Activated naive CD4-positive, alpha-beta T cell treated with anti-CD3 and anti-CD28 coated beads for 36 hours (primary cell): ENCODE results near the gene ZNF229. TPM values are rescaled to one million over a fixed set of nuclear protein-coding genes. Genes with fewer than 3 reads are reported as not detected.
"Not testable (repeated sequence)": the region's sequence is repeated elsewhere in the genome, so short reads cannot be mapped to it uniquely, and the experiment has no call there.

ENCODE experiments used
- CTCF ChIA-PET: fragments of 350-600 bp; sonication (Branson Sonifier 250); formaldehyde crosslinking; loops from one replicate; lab custom pipeline; 2021; ENCODE audit warnings: antibody characterized with exemption; lab: Charles Lee
- DNase-seq: peaks from one replicate; pipeline ENCODE4 v3.0.0-alpha.2; 2020
- H3K27ac Mint-ChIP-seq: one replicate; pipeline ENCODE4 v1.8.0; 2021; ENCODE audit warnings: mild to moderate bottlenecking, mixed read lengths
- H3K27me3 Mint-ChIP-seq: one replicate; pipeline ENCODE4 v1.8.0; 2021; ENCODE audit warnings: low read depth, mixed read lengths
- H3K36me3 Mint-ChIP-seq: one replicate; pipeline ENCODE4 v1.8.0; 2021; ENCODE audit warnings: low read depth, mixed read lengths
- H3K4me1 Mint-ChIP-seq: one replicate; pipeline ENCODE4 v1.8.0; 2021; ENCODE audit warnings: low read depth, mixed read lengths
- H3K4me3 Mint-ChIP-seq: one replicate; pipeline ENCODE4 v1.8.0; 2021; ENCODE audit warnings: mild to moderate bottlenecking, moderate library complexity, mixed read lengths
- H3K9me3 Mint-ChIP-seq: one replicate; pipeline ENCODE4 v1.8.0; 2021; ENCODE audit warnings: mixed read lengths
- intact Hi-C: fragments of 100-400 bp; cut with micrococcal nuclease; formaldehyde crosslinking; loops from one replicate; pipeline ENCODE4 v1.15.1; 2023
- total RNA-seq, 2 experiments: library from RNA; stranded (reverse); gene quantifications; one replicate each; pipeline ENCODE4 v1.2.3, GENCODE V29; 2021

Gene ZNF229
- total RNA-seq, 2 experiments from 2014 or later, result 0.57 to 0.79 TPM

GRCh38 chr19:44415553-44415952 is 32.7 kb downstream of the ZNF229 start:
- H3K27ac Mint-ChIP-seq, CTCF ChIA-PET, intact Hi-C loops, H3K36me3 Mint-ChIP-seq, H3K4me3 Mint-ChIP-seq, H3K4me1 Mint-ChIP-seq, H3K27me3 Mint-ChIP-seq, DNase-seq: not testable (repeated sequence)
- H3K9me3 Mint-ChIP-seq, result peaks cover 35% of the 10 kb centered on the region

- CTCF ChIA-PET, result interaction anchor here (0.6 kb wide), 1 partner anchor 373 kb away, joined by 3 read pairs; no protein-coding TSS in a partner anchor
- peaks cover 9% of the 10 kb centered on the region for H3K4me1 Mint-ChIP-seq
- peaks cover 23% of the 10 kb centered on the region for H3K36me3 Mint-ChIP-seq
- peaks cover 37% of the 10 kb centered on the region for H3K9me3 Mint-ChIP-seq
- DNase-seq, result peak; percentile 86
- no peak within 1 kb of the TSS for H3K27ac Mint-ChIP-seq
- peak within 1 kb of the TSS; percentile 83 for H3K4me3 Mint-ChIP-seq
- H3K27me3 Mint-ChIP-seq, result peaks cover 2% of the 10 kb centered on the region
- intact Hi-C loops, result loop anchor here (1.0 kb wide), 2 partner anchors 47 to 99 kb away; partner anchors contain the start of genes ZNF180 and ZNF229
Observed at GRCh38 chr19:44401139-44402115, 46.8 kb downstream of the ZNF229 start, which contains the start of gene ZNF285. ZNF285 (minus strand) TSS chr19:44401608; CDS start chr19:44397213, 4,395 bp downstream.

DNA sequence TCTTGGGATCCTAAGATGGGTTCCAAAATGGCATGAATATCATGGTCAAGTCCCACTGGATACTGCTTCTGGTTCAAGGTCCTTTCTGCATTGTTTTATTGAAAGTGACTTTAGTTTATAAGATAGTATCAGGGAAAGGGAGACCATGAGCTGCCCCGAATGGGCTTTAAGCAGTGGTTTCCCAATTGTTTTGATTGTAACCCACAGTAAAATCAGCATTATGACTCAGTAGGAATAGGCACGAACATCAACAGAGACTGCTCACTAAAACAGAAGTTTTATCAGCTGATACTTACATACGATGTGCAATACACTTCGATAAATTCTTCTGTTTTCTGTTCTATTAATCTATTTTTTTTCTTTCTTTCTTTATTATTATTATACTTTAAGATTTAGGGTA is 59.0 kb downstream of the ZNF229 start:
- peaks cover 66% of the 10 kb centered on the region for H3K36me3 Mint-ChIP-seq
- H3K27ac Mint-ChIP-seq, intact Hi-C loops, H3K4me3 Mint-ChIP-seq, H3K4me1 Mint-ChIP-seq, CTCF ChIA-PET, H3K27me3 Mint-ChIP-seq, DNase-seq: not testable (repeated sequence)
- peaks cover 54% of the 10 kb centered on the region for H3K9me3 Mint-ChIP-seq

Other genes starting within 250 kb of the ZNF229 start
- 10 to 100 TPM; 17.9 to 19.4 TPM for gene ZNF227, start 235.9 kb downstream of the ZNF229 start, total RNA-seq
- gene ZNF233, start 188.6 kb downstream of the ZNF229 start, total RNA-seq, result under 1 TPM in 1 of 2 experiments, not detected in 1; 0.07 TPM
- 1 to 10 TPM; 1.5 to 1.6 TPM for gene ZNF235, start 143.4 kb downstream of the ZNF229 start, total RNA-seq
- gene ZNF112, start 91.8 kb downstream of the ZNF229 start, total RNA-seq, result under 1 TPM; 0.05 to 0.17 TPM
- under 1 TPM; 0.67 to 0.86 TPM for gene ZNF285, start 46.9 kb downstream of the ZNF229 start, total RNA-seq
- gene ZNF180, start 52.0 kb upstream of the ZNF229 start, total RNA-seq, result 1 to 10 TPM; 3.3 to 5.2 TPM
- not detected for gene CEACAM20, start 81.2 kb upstream of the ZNF229 start, total RNA-seq
- gene IGSF23, start 165.1 kb upstream of the ZNF229 start, total RNA-seq, result not detected
- 1 to 10 TPM; 8.9 to 9.8 TPM for gene PVR, start 195.4 kb upstream of the ZNF229 start, total RNA-seq
- under 1 TPM; 0.17 to 0.27 TPM for gene CEACAM19, start 223.0 kb upstream of the ZNF229 start, total RNA-seq